ENCODE data around the gene SPDYC. TPM values are rescaled to one million over a fixed set of nuclear protein-coding genes. Genes with fewer than 3 reads are reported as not detected.

The SPDYC gene
- total RNA-seq, 1 experiment from 2014 or later = not detected

DNA sequence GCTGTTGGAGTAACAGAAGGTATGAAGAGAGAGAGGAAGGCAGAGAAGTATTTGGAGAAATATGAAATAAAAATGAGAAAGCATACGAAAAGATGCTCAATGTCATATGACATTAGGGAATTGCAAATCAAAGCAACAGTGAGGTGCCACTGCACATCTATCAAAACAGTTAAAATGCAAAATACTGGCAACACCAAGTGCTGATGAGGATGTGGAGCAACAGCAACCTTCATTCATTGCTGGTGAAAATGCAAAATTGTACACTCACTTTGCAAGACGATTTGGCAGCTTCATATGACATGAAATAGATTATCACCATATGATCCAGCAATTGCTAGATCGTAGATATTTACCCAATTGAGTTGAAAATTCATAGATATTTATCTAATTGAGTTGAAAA, 9.4 kb upstream of the SPDYC start:
- H3K9ac ChIP-seq (ENCODE audit: low read length) = no peak overlapping the region
- no peaks in the 10 kb centered on the region for H3K27me3 ChIP-seq (ENCODE audit: low read length)
- no peaks in the 10 kb centered on the region for H3K9me3 ChIP-seq (ENCODE audit: low read length)
- DNase-seq = no peak
- H3K4me3 ChIP-seq (ENCODE audit: low read length) = no peak overlapping the region
- H3K79me2 ChIP-seq (ENCODE audit: low read length) = no peaks in the 10 kb centered on the region
- H3K27ac ChIP-seq (ENCODE audit: low read length) = no peak overlapping the region
- no peaks in the 10 kb centered on the region for H3K36me3 ChIP-seq (ENCODE audit: low read depth, low read length)
- intact Hi-C loops (cut with micrococcal nuclease) = no loop called here
- ChIA-PET POLR2A (ENCODE audit: unreplicated experiment) (no interaction called here), CTCF (no interaction called here)
- H3F3A ChIP-seq (ENCODE audit: low read length, unreplicated experiment) = no peaks in the 10 kb centered on the region
- TF ChIP-seq, protein P1, sequence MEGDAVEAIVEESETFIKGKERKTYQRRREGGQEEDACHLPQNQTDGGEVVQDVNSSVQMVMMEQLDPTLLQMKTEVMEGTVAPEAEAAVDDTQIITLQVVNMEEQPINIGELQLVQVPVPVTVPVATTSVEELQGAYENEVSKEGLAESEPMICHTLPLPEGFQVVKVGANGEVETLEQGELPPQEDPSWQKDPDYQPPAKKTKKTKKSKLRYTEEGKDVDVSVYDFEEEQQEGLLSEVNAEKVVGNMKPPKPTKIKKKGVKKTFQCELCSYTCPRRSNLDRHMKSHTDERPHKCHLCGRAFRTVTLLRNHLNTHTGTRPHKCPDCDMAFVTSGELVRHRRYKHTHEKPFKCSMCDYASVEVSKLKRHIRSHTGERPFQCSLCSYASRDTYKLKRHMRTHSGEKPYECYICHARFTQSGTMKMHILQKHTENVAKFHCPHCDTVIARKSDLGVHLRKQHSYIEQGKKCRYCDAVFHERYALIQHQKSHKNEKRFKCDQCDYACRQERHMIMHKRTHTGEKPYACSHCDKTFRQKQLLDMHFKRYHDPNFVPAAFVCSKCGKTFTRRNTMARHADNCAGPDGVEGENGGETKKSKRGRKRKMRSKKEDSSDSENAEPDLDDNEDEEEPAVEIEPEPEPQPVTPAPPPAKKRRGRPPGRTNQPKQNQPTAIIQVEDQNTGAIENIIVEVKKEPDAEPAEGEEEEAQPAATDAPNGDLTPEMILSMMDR (conservative IDR thresholded peaks at IDR 0.05; ENCODE audit: low read depth, low read length) = no peak
- TF ChIP-seq EZH2 (IDR thresholded peaks at IDR 0.05; ENCODE audit: low read length, unreplicated experiment) = no peak
- TF ChIP-seq EZH2phosphoT487 (IDR thresholded peaks at IDR 0.05; ENCODE audit: borderline replicate concordance, low read length) = no peak
- H3K9me2 ChIP-seq (replicated peaks; ENCODE audit: low read length) = no peaks in the 10 kb centered on the region
- H3K4me2 ChIP-seq (ENCODE audit: low read length) = no peak overlapping the region
- no peaks in the 10 kb centered on the region for H4K20me1 ChIP-seq (ENCODE audit: low read length)
- no peak overlapping the region for H2AFZ ChIP-seq (ENCODE audit: low read length)
- ATAC-seq = no peak
- peaks cover 2% of the 10 kb centered on the region; the same call in 1 of the 2 replicates for H3K4me1 ChIP-seq (ENCODE audit: insufficient read depth, low read length)
- no TSS peak for BruUV-seq (replicated peaks)

DNA sequence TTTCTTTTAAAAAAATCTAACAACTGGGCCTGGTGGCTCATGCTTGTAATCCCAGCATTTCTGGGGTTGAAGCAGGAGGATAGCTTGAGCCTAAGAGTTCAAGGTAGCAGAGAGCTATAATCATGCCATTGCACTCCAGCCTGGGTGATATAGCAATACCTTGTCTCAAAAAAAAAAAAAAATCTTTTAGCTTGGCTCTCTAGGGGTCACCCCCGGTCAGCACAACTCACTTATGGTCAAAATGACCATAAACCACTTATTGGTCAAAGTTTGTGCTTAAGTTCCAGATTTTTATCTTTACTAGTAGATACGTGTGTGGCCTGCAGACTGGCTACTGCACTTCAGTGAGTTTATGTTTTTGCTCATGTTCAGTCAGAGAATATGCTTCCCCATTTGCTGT, 6.3 kb upstream of the SPDYC start:
- H2AFZ ChIP-seq (ENCODE audit: low read length) = no peak overlapping the region
- no peaks in the 10 kb centered on the region for H4K20me1 ChIP-seq (ENCODE audit: low read length)
- H3K4me3 ChIP-seq (ENCODE audit: low read length) = no peak overlapping the region
- no peak for ATAC-seq
- no peaks in the 10 kb centered on the region for H3K9me3 ChIP-seq (ENCODE audit: low read length)
- intact Hi-C loops (cut with micrococcal nuclease) = no loop called here
- no peak overlapping the region for H3K9ac ChIP-seq (ENCODE audit: low read length)
- H3K27ac ChIP-seq (ENCODE audit: low read length) = no peak overlapping the region
- no peaks in the 10 kb centered on the region for H3K36me3 ChIP-seq (ENCODE audit: low read depth, low read length)
- POLR2A ChIA-PET (ENCODE audit: unreplicated experiment) = interaction anchor here (0.5 to 0.6 kb wide), 3 partner anchors 24 to 345 kb away, joined by 3 to 9 read pairs (median 3); no protein-coding TSS in a partner anchor
- H3K79me2 ChIP-seq (ENCODE audit: low read length) = no peaks in the 10 kb centered on the region
- H3K4me1 ChIP-seq (ENCODE audit: insufficient read depth, low read length) = peaks cover 7% of the 10 kb centered on the region; the same call in 1 of the 2 replicates
- no peak for DNase-seq
- BruUV-seq (replicated peaks) = no TSS peak
- CTCF ChIA-PET = no interaction called here
- H3K27me3 ChIP-seq (ENCODE audit: low read length) = no peaks in the 10 kb centered on the region
- no peak for TF ChIP-seq EZH2phosphoT487 (IDR thresholded peaks at IDR 0.05; ENCODE audit: borderline replicate concordance, low read length)
- no peaks in the 10 kb centered on the region for H3F3A ChIP-seq (ENCODE audit: low read length, unreplicated experiment)
- H3K9me2 ChIP-seq (replicated peaks; ENCODE audit: low read length) = no peaks in the 10 kb centered on the region
- H3K4me2 ChIP-seq (ENCODE audit: low read length) = no peak overlapping the region

DNA sequence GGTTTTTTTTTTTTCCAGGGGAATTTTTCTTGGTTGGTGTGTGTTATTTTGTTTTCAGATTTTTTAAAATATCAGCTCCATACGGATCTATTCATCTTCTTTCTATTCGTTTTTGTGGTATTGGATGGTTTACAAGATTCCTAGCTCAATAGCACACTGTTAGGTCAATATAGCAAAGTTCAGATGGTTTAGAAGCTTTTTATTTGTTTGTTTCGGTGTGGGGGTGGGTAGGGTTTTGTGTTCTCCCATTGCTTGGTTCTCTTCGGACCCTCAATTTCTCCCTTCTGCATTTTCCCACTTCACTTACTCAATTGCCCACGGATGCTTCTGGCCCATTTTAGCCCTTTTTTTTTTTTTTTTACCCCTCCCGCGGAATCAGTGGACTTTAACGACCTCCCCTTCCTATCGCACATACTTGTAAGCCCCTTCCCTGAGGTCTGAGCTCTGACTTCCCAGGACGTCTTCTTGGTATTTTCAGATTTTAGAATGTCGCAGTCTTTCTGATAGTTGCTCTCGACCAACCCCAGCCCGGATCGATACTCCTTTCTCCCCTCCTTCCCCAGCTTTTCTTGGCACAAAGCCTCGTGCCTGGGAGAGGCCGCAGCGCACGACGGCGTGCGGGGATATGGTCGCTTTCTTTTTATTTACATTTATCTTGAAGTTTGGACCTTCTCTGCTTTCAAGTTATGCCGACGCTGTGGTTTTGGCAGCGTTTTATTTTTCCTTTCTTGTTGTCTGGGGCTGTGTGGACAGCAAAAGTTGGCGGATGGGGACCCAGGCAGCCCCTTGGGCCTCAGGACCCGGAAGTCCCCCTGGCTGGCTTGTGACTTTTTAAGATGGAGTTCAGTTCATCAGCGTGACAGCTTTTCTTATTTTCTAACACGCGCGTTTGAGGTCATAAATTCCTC, 4.4 kb upstream of the SPDYC start:
- H4K20me1 ChIP-seq (ENCODE audit: low read length) = no peaks in the 10 kb centered on the region
- no peaks in the 10 kb centered on the region for H3K79me2 ChIP-seq (ENCODE audit: low read length)
- no peak for ATAC-seq
- DNase-seq = no peak
- H3K9me2 ChIP-seq (replicated peaks; ENCODE audit: low read length) = no peaks in the 10 kb centered on the region
- intact Hi-C loops (cut with micrococcal nuclease) = no loop called here
- H3K9ac ChIP-seq (ENCODE audit: low read length) = no peak overlapping the region
- POLR2A ChIA-PET (ENCODE audit: unreplicated experiment) = interaction anchor here (0.6 kb wide), 1 partner anchor 43 kb away, joined by 14 read pairs; no protein-coding TSS in a partner anchor
- H3K27ac ChIP-seq (ENCODE audit: low read length) = no peak overlapping the region
- H3K9me3 ChIP-seq (ENCODE audit: low read length) = no peaks in the 10 kb centered on the region
- H3K4me1 ChIP-seq (ENCODE audit: insufficient read depth, low read length) = peaks cover 13% of the 10 kb centered on the region; the same call in 1 of the 2 replicates
- H3K4me2 ChIP-seq (ENCODE audit: low read length) = peak overlapping the region; percentile 56
- peak overlapping the region; percentile 44; the same call in 1 of the 2 replicates for H3K4me3 ChIP-seq (ENCODE audit: low read length)
- CTCF ChIA-PET = no interaction called here
- no peaks in the 10 kb centered on the region for H3K36me3 ChIP-seq (ENCODE audit: low read depth, low read length)
- H3F3A ChIP-seq (ENCODE audit: low read length, unreplicated experiment) = no peaks in the 10 kb centered on the region
- H2AFZ ChIP-seq (ENCODE audit: low read length) = peak overlapping the region; percentile 87
- BruUV-seq (replicated peaks) = no TSS peak
- no peaks in the 10 kb centered on the region for H3K27me3 ChIP-seq (ENCODE audit: low read length)
- TF ChIP-seq, protein P1 (conservative IDR thresholded peaks at IDR 0.05; ENCODE audit: low read depth, low read length) = no peak
- no peak for TF ChIP-seq EZH2phosphoT487 (IDR thresholded peaks at IDR 0.05; ENCODE audit: borderline replicate concordance, low read length)
- TF ChIP-seq EZH2 (IDR thresholded peaks at IDR 0.05; ENCODE audit: low read length, unreplicated experiment) = no peak

All from PC-3 (cell line).